Pancreas (tissue), 10 donors: ENCODE data around the gene BMP6. TPM values are rescaled to one million over a fixed set of nuclear protein-coding genes. Genes with fewer than 3 reads are reported as not detected.
A peak's percentile ranks its signal among the peaks of the same experiment; 100 is the strongest.

ENCODE experiments used
- ATAC-seq, 4 donors: fragments of 200-7000 bp; cut with Tn5 transposase; one replicate each; pipeline versions ENCODE4 v1.8.0 to v1.9.1; 2020; ENCODE audit warnings: mild to moderate bottlenecking in 4 of 4, moderate library complexity in 4 of 4
- DNase-seq, 6 donors: peaks; one replicate each; pipeline ENCODE4 v3.0.0-alpha.2; 2020
- FAIRE-seq: peaks from 2 replicates; lab custom pipeline; 2012; peaks lifted over from hg19 to GRCh38; lab: Jason Lieb, UNC
- H3K27ac ChIP-seq, 4 donors: fragments of 200-600 bp; sonication (generic); 1 replicate in 3 of 4; 2 replicates in 1 of 4; pipeline versions ENCODE4 v1.5.0 to v1.8.0; 2020
- H3K27me3 ChIP-seq, 4 donors: fragments of 200-600 bp; one replicate each; pipeline ENCODE4 v1.8.0; 2021
- H3K36me3 ChIP-seq, 3 donors: fragments of 200-600 bp; sonication (generic) in 1 of 3; one replicate each; pipeline versions ENCODE4 v1.5.0 to v1.8.0; 2020 to 2021
- H3K4me1 ChIP-seq, 3 donors: fragments of 200-600 bp; one replicate each; pipeline ENCODE4 v1.8.0; 2021
- H3K4me3 ChIP-seq, 4 donors: fragments of 200-600 bp; sonication (generic) in 2 of 4; one replicate each; pipeline versions ENCODE4 v1.5.0 to v1.8.0; 2020 to 2021
- H3K9me3 ChIP-seq, 4 donors: fragments of 200-600 bp; one replicate each; pipeline ENCODE4 v1.8.0; 2021
- WGBS, 2 donors: extraction: QIAGEN DNeasy Blood & Tissue Kit; methylation state at CpG; one replicate each; pipeline ENCODE4 v1.1.7; 2013; 5-methylcytosine and 5-hydroxymethylcytosine counted together
- intact Hi-C, 3 donors: fragments of 100-400 bp; cut with DNase I; formaldehyde crosslinking; loops; one replicate each; pipeline versions ENCODE4 v1.11.1 to v1.14.2; 2022
- polyA plus RNA-seq, 2 donors: library from polyadenylated mRNA; stranded (reverse); fragments of 200-250 nt; gene quantifications; one replicate each; pipeline ENCODE4 v1.2.3, GENCODE V29; 2013
- total RNA-seq, 6 donors: library from RNA; stranded (reverse); fragmentation: NEBNext Ultra II Directional in 4 of 6; extraction: Animal tissue kit (Norgen Biotek cat#: 25700) in 4 of 6; gene quantifications; one replicate each; pipeline versions ENCODE4 v1.2.1 to v1.2.4, GENCODE V29; 2021 to 2023
- TF ChIP-seq, protein P1 (sequence below), 4 donors: fragments of 200-600 bp; sonication (generic) in 3 of 4; IDR thresholded peaks; one replicate each; pipeline versions ENCODE4 v1.5.0 to v1.8.0; 2021; ENCODE audit warnings: antibody characterized with exemption in 4 of 4
- donor health status: healthy with polysubstance abuse.
- donor health status: DM: no; HTN: no; CAD: no; lungs with moderate emphysema.
- donor health status: DM: no; HTN: no; CAD: no.
- donor health status: control.
- donor health status: control.
- donor health status: Bipolar disorder and iron deficiency.
- donor health status: DM: yes; HTN: yes; CAD: no.
- donor health status: DM: no; HTN: no; CAD: no.
- donor health status: DM: no; HTN: no; CAD: no.
- donor health status: DM: yes; HTN: yes; CAD: no.

Gene BMP6
- total and polyA plus RNA-seq, 8 donors = 0.09 to 0.69 (median 0.35) TPM

DNA sequence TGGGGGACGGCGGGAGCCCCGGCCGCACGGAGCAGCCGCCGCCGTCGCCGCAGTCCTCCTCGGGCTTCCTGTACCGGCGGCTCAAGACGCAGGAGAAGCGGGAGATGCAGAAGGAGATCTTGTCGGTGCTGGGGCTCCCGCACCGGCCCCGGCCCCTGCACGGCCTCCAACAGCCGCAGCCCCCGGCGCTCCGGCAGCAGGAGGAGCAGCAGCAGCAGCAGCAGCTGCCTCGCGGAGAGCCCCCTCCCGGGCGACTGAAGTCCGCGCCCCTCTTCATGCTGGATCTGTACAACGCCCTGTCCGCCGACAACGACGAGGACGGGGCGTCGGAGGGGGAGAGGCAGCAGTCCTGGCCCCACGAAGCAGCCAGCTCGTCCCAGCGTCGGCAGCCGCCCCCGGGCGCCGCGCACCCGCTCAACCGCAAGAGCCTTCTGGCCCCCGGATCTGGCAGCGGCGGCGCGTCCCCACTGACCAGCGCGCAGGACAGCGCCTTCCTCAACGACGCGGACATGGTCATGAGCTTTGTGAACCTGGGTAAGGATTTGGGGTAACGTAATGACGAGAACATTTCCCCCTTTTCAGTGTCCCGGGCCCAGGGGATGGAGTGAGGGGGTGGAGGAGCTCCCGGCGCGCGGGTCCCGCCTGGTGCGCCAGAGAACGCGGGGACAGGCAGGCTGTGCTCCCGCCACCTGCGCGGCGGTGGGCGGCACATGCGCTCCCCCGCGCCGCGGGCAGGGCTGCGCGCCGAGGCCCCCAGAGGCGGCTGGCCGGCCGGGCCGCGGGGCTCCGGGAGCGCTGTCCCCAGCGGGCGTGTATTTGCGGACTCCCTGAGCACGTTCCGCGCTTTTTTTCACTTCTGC lies 1.4 kb downstream of the BMP6 start:
- ATAC-seq = no peak
- peak overlapping the region in 3 of 4 donors; percentile 3 to 68 (median 48) for H3K4me3 ChIP-seq
- H3K36me3 ChIP-seq = no peaks in the 10 kb centered on the region
- no peak overlapping the region for H3K27ac ChIP-seq
- TF ChIP-seq, protein P1, sequence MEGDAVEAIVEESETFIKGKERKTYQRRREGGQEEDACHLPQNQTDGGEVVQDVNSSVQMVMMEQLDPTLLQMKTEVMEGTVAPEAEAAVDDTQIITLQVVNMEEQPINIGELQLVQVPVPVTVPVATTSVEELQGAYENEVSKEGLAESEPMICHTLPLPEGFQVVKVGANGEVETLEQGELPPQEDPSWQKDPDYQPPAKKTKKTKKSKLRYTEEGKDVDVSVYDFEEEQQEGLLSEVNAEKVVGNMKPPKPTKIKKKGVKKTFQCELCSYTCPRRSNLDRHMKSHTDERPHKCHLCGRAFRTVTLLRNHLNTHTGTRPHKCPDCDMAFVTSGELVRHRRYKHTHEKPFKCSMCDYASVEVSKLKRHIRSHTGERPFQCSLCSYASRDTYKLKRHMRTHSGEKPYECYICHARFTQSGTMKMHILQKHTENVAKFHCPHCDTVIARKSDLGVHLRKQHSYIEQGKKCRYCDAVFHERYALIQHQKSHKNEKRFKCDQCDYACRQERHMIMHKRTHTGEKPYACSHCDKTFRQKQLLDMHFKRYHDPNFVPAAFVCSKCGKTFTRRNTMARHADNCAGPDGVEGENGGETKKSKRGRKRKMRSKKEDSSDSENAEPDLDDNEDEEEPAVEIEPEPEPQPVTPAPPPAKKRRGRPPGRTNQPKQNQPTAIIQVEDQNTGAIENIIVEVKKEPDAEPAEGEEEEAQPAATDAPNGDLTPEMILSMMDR (IDR thresholded peaks at IDR 0.05) = no peak
- H3K4me1 ChIP-seq = peaks cover 12 to 15% (median 13%) of the 10 kb centered on the region in 3 donors
- FAIRE-seq = no peak
- no peaks in the 10 kb centered on the region for H3K9me3 ChIP-seq
- 1% methylated on average over 67 to 97 of the region's 97 CpGs for WGBS, 2 donors
- intact Hi-C loops = loop anchor here in 2 of 3 donors (10.0 kb wide), 1 partner anchor 277 kb away; no protein-coding TSS in a partner anchor
- H3K27me3 ChIP-seq = peaks cover 0 to 19% (median 1%) of the 10 kb centered on the region in 4 donors
- peak in 2 of 6 donors; percentile 63 to 66 for DNase-seq

DNA sequence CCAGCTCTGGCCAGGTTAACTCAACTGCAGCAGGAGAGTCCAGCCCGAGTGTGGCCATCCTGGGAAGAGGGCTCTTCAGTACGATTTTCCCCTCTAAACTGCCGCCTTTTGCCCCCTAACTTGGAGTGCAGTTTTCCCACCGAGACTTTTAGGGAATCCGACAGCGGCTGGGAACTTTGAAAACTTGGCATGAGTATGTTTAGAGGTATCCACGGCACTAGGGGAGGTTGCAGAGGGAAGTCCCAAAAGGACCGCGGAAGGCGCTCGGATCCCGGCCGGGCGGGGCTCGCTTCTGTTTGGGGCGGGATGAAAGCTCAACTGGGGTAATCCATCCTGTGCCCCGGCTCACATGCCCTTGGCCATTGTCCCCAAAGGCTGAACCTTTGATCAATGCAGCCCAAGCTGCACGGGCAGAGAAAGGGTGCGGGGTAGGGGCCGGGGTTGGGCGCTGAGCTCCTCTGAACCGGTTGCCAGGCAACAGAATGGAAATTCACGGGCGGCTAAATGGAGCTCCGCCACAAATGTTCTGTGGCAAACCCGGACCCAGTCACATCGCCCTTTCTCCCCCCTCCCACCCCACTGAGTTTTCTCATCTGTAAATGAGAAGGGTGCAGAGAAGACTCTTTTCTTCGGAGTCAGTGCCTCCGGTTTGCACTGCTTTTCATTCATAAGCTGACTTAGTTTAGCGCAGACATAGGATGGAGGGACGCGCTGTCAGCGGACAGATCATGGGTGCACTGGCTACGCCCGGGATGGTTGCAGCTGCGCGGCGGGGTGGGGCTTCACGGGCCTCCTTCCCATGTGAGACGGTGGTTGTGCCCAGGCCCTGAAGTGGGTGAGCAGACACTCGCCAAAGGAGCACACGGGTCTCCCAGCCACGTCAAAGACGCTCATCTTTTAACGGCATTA lies 2.3 kb downstream of the BMP6 start:
- WGBS, 2 donors = 3% methylated on average over 45 of the region's 45 CpGs

DNA sequence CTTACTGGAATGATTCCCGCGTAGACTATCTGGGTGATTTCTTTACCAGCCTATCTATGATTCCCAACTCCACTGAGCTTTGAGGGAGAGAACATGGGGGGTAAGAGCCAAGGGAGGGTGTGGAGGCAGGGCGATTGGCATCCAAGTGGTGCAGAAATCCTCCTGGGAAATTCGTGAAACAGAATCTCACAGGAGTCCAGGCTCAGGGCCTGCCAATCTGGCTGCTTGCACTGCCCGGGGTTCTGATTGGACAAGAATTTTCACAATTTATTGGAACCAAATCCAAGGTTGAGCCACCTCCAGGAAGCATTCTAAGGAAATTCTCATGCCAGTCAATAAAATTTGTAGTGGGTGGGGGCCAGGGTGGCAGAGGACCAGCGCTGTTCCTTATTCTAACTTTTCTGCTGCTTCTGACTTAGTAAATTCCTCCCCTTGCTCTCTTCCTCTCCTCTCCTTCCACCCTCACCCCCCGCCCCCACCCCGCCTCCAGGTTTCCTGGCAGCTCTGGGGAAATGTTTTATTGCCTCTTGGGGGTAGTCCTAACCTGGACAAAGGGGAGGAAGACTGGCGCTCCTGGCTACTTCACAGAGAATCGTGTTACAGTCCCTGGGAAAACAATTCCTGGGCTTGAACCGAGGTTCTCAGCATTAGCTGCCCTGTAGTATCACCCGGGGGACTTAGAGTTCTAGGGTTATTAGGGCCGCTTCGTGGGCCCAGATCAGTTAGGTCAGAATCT lies 3.1 kb downstream of the BMP6 start:
- Histone ChIP-seq H3K4me3 (no peak overlapping the region), H3K27me3 (peaks cover 0 to 19% (median 1%) of the 10 kb centered on the region in 4 donors), H3K9me3 (no peaks in the 10 kb centered on the region), H3K4me1 (peaks cover 12 to 15% (median 13%) of the 10 kb centered on the region in 3 donors), H3K36me3 (no peaks in the 10 kb centered on the region), H3K27ac (no peak overlapping the region)
- DNase-seq (no peak), ATAC-seq (no peak), FAIRE-seq (no peak)
- 27 to 36% methylated on average over 14 of the region's 14 CpGs for WGBS, 2 donors
- intact Hi-C loops = loop anchor here in 2 of 3 donors (10.0 kb wide), 1 partner anchor 276 kb away; no protein-coding TSS in a partner anchor
- TF ChIP-seq, protein P1 (IDR thresholded peaks at IDR 0.05) = no peak

More for the DNA sequence above, 2.3 kb downstream of the BMP6 start:
- Histone ChIP-seq H3K9me3 (no peaks in the 10 kb centered on the region), H3K27me3 (peaks cover 0 to 19% (median 1%) of the 10 kb centered on the region in 4 donors), H3K36me3 (no peaks in the 10 kb centered on the region), H3K4me1 (peaks cover 12 to 15% (median 13%) of the 10 kb centered on the region in 3 donors), H3K4me3 (peak overlapping the region in 2 of 4 donors; percentile 48 to 68), H3K27ac (no peak overlapping the region)
- FAIRE-seq = no peak
- DNase-seq = peak in 4 of 6 donors; percentile 12 to 64 (median 36)
- ATAC-seq = no peak
- intact Hi-C loops = loop anchor here in 2 of 3 donors (10.0 kb wide), 1 partner anchor 277 kb away; no protein-coding TSS in a partner anchor
- TF ChIP-seq, protein P1 (IDR thresholded peaks at IDR 0.05) = no peak

DNA sequence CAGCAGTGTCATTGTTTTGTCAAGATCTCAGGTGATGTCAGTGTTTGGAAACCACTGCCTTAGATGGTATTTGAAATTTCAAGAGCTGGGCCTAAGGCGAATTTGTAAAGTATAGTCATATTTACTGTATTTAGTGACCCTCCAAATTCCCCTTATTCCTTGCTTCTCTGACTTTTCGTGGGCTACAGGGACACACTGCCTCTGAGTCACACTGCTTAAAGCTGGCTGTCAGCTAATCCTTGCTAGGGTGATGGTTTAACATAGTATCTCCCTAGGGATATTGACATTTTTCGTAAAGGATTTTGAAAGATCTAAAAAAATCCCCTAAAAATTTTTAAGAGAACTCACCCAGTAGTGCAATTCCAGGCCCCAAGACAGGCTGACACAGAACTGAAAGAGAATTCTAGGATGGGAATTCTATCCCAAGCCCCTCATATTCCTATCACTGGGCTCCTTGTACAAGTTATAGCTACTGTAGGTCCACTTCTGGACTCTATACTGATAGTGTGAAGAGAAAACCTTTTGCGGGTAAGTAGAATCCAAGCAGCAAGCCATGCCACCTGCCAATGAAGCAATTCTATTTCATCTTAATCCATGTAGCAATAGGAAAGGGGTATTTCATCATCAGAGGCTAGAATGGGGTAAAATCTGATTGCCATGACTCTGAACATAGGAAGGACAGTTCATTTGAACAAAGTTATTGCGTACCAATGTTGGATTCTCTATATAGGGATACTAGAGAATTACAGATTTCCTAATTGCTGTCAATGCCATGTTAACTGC lies 4.3 kb downstream of the BMP6 start:
- DNase-seq (no peak), FAIRE-seq (no peak), ATAC-seq (no peak)
- Histone ChIP-seq H3K27ac (no peak overlapping the region), H3K9me3 (no peaks in the 10 kb centered on the region), H3K4me1 (peaks cover 12 to 15% (median 13%) of the 10 kb centered on the region in 3 donors), H3K4me3 (no peak overlapping the region), H3K27me3 (peaks cover 0 to 19% (median 1%) of the 10 kb centered on the region in 4 donors), H3K36me3 (no peaks in the 10 kb centered on the region)
- intact Hi-C loops = loop anchor here in 1 of 3 donors (10.0 kb wide), 1 partner anchor 325 kb away; no protein-coding TSS in a partner anchor
- TF ChIP-seq, protein P1 (IDR thresholded peaks at IDR 0.05) = no peak
- 75 to 85% methylated on average over 5 of the region's 5 CpGs for WGBS, 2 donors
